ENCODE data around the gene MEF2C.
A peak's percentile ranks its signal among the peaks of the same experiment; 100 is the strongest.

Gene MEF2C

DNA sequence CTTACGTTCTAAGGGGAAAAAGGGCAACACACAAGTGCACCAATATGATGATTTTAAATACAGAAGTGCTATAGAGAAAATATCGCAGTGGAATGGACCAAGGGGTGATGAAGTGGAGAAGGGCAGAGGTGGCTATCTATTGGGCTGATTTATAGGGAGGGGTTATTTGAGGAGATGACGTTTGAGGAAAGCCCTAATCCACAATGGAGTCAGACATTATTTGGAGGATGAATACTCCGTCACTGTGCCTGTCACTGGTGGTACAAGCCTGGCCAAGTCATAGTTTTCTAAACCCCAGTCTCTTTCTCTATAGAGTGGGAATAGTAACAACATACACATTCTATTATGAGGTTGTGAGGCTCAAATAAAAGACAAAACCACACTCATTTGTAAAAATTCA is 48.5 kb downstream of the MEF2C start:
- H3K9me3 Mint-ChIP-seq, result no peaks in the 10 kb centered on the region
- no peaks in the 10 kb centered on the region for H3K36me3 Mint-ChIP-seq (ENCODE audit: low read depth)
- H3K27me3 Mint-ChIP-seq (ENCODE audit: low read depth), result no peaks in the 10 kb centered on the region
- peak overlapping the region in 1 of 3 experiments; percentile 92 for H3K27ac Mint-ChIP-seq
- TF ChIP-seq, protein P1, sequence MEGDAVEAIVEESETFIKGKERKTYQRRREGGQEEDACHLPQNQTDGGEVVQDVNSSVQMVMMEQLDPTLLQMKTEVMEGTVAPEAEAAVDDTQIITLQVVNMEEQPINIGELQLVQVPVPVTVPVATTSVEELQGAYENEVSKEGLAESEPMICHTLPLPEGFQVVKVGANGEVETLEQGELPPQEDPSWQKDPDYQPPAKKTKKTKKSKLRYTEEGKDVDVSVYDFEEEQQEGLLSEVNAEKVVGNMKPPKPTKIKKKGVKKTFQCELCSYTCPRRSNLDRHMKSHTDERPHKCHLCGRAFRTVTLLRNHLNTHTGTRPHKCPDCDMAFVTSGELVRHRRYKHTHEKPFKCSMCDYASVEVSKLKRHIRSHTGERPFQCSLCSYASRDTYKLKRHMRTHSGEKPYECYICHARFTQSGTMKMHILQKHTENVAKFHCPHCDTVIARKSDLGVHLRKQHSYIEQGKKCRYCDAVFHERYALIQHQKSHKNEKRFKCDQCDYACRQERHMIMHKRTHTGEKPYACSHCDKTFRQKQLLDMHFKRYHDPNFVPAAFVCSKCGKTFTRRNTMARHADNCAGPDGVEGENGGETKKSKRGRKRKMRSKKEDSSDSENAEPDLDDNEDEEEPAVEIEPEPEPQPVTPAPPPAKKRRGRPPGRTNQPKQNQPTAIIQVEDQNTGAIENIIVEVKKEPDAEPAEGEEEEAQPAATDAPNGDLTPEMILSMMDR (IDR thresholded peaks at IDR 0.05; ENCODE audit: unreplicated experiment in 3 of 3), result no peak
- H3K4me1 Mint-ChIP-seq, result peaks cover 37% of the 10 kb centered on the region
- H3K4me3 Mint-ChIP-seq, result no peak overlapping the region

DNA sequence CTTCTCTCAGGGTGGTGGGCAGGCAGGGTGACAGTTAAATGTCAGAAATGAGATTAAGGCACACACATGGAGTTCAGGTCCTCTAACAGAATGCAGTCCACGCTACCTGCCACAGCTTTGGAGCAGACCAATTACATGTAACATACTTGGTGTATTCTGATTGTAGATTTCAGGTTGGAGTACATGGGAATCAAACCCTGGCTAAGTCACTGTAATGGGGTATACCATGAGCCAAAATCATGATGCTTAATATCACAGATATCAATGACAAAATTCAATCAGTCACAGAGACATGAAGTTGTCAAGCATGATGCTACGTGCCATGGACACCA is 48.9 kb downstream of the MEF2C start:
- TF ChIP-seq, protein P1 (IDR thresholded peaks at IDR 0.05; ENCODE audit: unreplicated experiment in 3 of 3), result no peak
- no peak overlapping the region for H3K4me3 Mint-ChIP-seq
- no peaks in the 10 kb centered on the region for H3K9me3 Mint-ChIP-seq
- H3K27ac Mint-ChIP-seq, result peak overlapping the region; percentile 56 to 92 (median 62)
- H3K27me3 Mint-ChIP-seq (ENCODE audit: low read depth), result no peaks in the 10 kb centered on the region
- peaks cover 40% of the 10 kb centered on the region for H3K4me1 Mint-ChIP-seq
- no peaks in the 10 kb centered on the region for H3K36me3 Mint-ChIP-seq (ENCODE audit: low read depth)

DNA sequence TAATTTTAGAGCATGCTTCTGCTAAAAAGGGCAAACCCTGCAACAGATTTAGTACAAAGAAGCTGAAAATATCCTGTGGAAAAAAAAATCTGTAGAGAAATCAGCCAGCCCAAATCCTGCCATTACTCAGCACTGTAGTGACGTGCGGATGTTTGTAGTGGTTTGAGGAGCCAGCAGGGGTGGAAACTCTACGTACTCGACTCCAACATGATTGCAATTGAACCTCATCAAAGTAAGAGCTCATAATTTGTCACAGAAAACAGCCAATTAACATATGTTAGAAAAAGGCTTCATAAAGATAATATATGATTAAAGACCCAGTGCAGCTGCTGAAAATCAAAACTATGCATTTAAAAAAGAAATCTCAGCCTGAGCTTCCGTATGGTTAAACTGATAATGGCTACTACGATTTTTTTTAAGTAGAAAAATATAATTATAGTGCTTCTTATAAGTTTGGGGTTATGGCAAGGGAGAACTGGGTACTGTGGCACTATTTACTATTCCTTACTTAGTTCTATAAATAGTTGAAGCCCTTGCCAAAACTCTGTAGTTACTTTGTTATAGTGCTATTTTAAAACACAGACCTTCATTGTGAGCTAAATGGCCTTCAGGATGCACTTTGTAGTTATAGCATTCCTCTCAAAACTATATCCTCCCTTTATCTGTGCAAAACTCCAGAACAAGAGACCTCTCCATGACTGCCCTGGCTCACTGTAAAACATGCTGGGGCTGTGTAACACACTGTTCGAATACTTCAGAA is 49.4 kb downstream of the MEF2C start:
- Mint-ChIP-seq H3K9me3 (no peaks in the 10 kb centered on the region), H3K4me1 (peaks cover 43% of the 10 kb centered on the region), H3K27me3 (ENCODE audit: low read depth) (no peaks in the 10 kb centered on the region), H3K4me3 (peak overlapping the region; percentile 23 to 77 (median 70)), H3K36me3 (ENCODE audit: low read depth) (no peaks in the 10 kb centered on the region), H3K27ac (peak overlapping the region; percentile 56 to 92 (median 84))
- TF ChIP-seq, protein P1 (IDR thresholded peaks at IDR 0.05; ENCODE audit: unreplicated experiment in 3 of 3), result no peak

DNA sequence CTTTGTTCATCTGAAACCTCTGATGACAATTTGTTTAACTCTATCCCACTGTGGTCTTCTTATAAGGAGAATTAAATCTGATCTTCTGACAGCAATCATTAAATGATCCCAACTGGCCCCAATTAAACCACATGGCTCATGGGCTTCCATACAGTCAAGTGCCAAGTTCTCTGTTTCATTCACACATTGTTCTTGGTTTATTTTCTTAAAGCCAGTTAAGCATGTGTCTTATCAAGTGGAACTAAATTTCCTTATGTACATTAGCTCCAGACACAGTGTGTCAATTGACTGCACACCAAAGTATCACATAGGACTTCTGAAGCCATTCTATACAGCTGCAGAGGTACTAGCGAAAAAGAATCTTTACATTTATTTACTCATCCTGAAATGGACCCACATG is 51.2 kb downstream of the MEF2C start:
- no peaks in the 10 kb centered on the region for H3K27me3 Mint-ChIP-seq (ENCODE audit: low read depth)
- TF ChIP-seq, protein P1 (IDR thresholded peaks at IDR 0.05; ENCODE audit: unreplicated experiment in 3 of 3), result no peak
- H3K4me3 Mint-ChIP-seq, result no peak overlapping the region
- no peak overlapping the region for H3K27ac Mint-ChIP-seq
- no peaks in the 10 kb centered on the region for H3K9me3 Mint-ChIP-seq
- peaks cover 48% of the 10 kb centered on the region for H3K4me1 Mint-ChIP-seq
- H3K36me3 Mint-ChIP-seq (ENCODE audit: low read depth), result no peaks in the 10 kb centered on the region

DNA sequence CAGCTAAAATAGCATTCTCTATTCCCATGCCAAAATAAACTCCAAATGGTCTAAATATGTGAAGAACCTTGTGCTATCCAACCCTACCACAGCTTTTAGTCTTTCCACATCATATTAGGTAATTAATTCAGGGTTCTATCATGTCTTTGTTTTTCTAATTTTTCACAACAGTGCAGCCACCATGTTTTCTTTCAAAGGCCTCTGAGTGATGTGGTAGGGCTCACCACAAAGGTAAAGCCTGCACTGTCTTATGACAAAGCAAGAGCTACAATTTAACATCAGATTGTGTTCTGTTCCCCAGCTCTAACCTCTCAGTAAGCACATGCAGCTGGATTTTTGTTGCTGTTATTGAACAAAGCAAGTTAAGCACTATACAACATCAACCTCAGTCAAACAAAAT is 52.4 kb downstream of the MEF2C start:
- TF ChIP-seq, protein P1 (IDR thresholded peaks at IDR 0.05; ENCODE audit: unreplicated experiment in 3 of 3), result no peak
- H3K27me3 Mint-ChIP-seq (ENCODE audit: low read depth), result no peaks in the 10 kb centered on the region
- no peaks in the 10 kb centered on the region for H3K9me3 Mint-ChIP-seq
- no peak overlapping the region for H3K4me3 Mint-ChIP-seq
- no peaks in the 10 kb centered on the region for H3K36me3 Mint-ChIP-seq (ENCODE audit: low read depth)
- H3K4me1 Mint-ChIP-seq, result peaks cover 47% of the 10 kb centered on the region
- H3K27ac Mint-ChIP-seq, result no peak overlapping the region

DNA sequence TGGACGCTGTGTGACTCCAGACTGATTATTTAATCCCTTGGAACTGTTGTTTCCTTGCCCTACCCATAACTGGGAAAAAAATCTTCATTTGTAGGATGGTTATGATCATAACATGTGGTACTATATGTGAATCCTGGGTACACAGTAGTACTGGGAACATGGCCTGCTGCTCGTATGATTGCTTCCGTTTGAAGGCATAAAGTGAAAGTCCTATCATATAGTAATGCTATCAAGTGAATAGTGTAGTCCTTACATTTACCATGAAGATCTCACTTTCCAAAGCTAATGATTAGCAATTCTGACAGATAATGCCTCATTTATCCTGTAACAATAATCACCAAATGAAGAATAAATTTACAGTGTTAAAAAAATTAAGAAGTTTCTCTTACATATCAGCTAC is 53.2 kb downstream of the MEF2C start:
- Mint-ChIP-seq H3K4me3 (no peak overlapping the region), H3K36me3 (ENCODE audit: low read depth) (no peaks in the 10 kb centered on the region), H3K27me3 (ENCODE audit: low read depth) (no peaks in the 10 kb centered on the region), H3K4me1 (peaks cover 55% of the 10 kb centered on the region), H3K27ac (peak overlapping the region in 1 of 3 experiments; percentile 31), H3K9me3 (no peaks in the 10 kb centered on the region)
- TF ChIP-seq, protein P1 (IDR thresholded peaks at IDR 0.05; ENCODE audit: unreplicated experiment in 3 of 3), result no peak

All from nephron (organoid).